CD4-positive, alpha-beta T cell treated with Interleukin-10 for 1 hour (primary cell): ENCODE data around the gene FAIM2.

ENCODE experiments used
- DNase-seq: peaks from one replicate; pipeline ENCODE4 v3.0.0-alpha.2; 2020

FAIM2 gene

DNA sequence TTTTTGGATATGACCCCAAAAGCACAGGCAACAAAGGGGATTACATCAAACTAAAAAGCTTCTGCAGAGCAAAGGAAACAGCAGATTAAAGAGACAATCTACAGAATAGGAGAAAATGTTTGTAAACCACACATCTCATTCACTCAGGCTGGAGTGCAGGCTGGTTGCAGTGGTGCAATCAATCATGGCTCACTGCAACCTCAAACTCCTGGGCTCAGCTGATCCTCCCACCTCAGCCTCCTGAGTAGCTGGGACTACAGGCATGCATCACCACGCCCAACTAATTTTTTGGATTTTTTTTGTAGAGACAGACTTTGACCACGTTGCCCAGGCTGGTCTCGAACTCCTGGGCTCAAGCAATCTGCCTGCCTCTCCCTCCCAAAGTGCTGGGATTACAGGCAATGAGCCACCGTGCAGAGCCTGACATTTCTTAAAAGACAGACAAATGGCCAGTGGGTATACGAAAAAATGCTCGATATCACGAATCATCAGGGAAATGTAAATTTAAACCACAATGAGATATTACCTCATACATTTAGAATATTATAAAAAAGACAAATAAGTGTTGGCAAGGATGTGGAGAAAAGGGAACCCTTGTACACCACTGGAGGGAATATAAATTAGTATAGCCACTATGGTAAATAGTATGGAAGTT is 85.3 kb downstream of the FAIM2 start:
- DNase-seq, result no peak
